Natural killer cell treated with Interleukin-12 subunit alpha and Interleukin-12 subunit beta and Interleukin-15 and Interleukin-18, amount 100 ng/mL, for 72 hours (primary cell): ENCODE results near the gene SSTR5. TPM values are rescaled to one million over a fixed set of nuclear protein-coding genes. Genes with fewer than 3 reads are reported as not detected.

Experiments
- ATAC-seq, 2 donors: fragments of 150-1000 bp; cut with Tn5 transposase in 1 of 2; sonication (Bioruptor Pico), chemical (Tn5 transposase) in 1 of 2; 2 replicates each; pipeline ENCODE4 v1.10.0; 2021
- DNase-seq: peaks from one replicate; pipeline ENCODE4 v3.0.0; 2022; ENCODE audit warnings: low spot score
- H3K27ac Mint-ChIP-seq, 2 donors: 1 replicate in 1 of 2; 2 replicates in 1 of 2; pipeline ENCODE4 v1.8.0; 2022; ENCODE audit warnings: mixed read lengths in 2 of 2, mild to moderate bottlenecking in 1 of 2, moderate library complexity in 1 of 2
- H3K27me3 Mint-ChIP-seq, 2 donors: 1 replicate in 1 of 2; 2 replicates in 1 of 2; pipeline ENCODE4 v1.8.0; 2022; ENCODE audit warnings: mixed read lengths in 2 of 2
- H3K36me3 Mint-ChIP-seq: one replicate; pipeline ENCODE4 v1.8.0; 2022; ENCODE audit warnings: mixed read lengths
- H3K4me1 Mint-ChIP-seq, 2 donors: 1 replicate in 1 of 2; 2 replicates in 1 of 2; pipeline ENCODE4 v1.8.0; 2022; ENCODE audit warnings: low read depth in 2 of 2, mixed read lengths in 2 of 2, mild to moderate bottlenecking in 1 of 2
- H3K4me3 Mint-ChIP-seq: one replicate; pipeline ENCODE4 v1.8.0; 2022; ENCODE audit warnings: mixed read lengths
- H3K9me3 Mint-ChIP-seq: 2 replicates; pipeline ENCODE4 v1.8.0; 2022; ENCODE audit warnings: mixed read lengths
- total RNA-seq, 2 donors: library from RNA; stranded (reverse); gene quantifications; one replicate each; pipeline ENCODE4 v1.2.3, GENCODE V29; 2022

SSTR5 gene
- total RNA-seq, 2 donors from 2014 or later, result not detected

- no peak for DNase-seq
- H3K27ac Mint-ChIP-seq, result no peak overlapping the region
- no peaks in the 10 kb centered on the region for H3K27me3 Mint-ChIP-seq
- peaks cover 3% of the 10 kb centered on the region for H3K9me3 Mint-ChIP-seq
- no peak for ATAC-seq
- H3K4me1 Mint-ChIP-seq, result no peaks in the 10 kb centered on the region
- H3K36me3 Mint-ChIP-seq, result no peaks in the 10 kb centered on the region
- no peak overlapping the region for H3K4me3 Mint-ChIP-seq
Measured at GRCh38 chr16:1054660-1055556, 17.6 kb upstream of the SSTR5 start.

GRCh38 chr16:1055557-1055924, 17.0 kb upstream of the SSTR5 start:
- no peaks in the 10 kb centered on the region for H3K27me3 Mint-ChIP-seq
- H3K4me1 Mint-ChIP-seq, result no peaks in the 10 kb centered on the region
- ATAC-seq, result no peak
- no peak overlapping the region for H3K4me3 Mint-ChIP-seq
- no peak for DNase-seq
- H3K27ac Mint-ChIP-seq, result no peak overlapping the region
- H3K9me3 Mint-ChIP-seq, result peaks cover 3% of the 10 kb centered on the region
- no peaks in the 10 kb centered on the region for H3K36me3 Mint-ChIP-seq

- DNase-seq, result no peak
- peaks cover 3% of the 10 kb centered on the region for H3K9me3 Mint-ChIP-seq
- no peak for ATAC-seq
- no peak overlapping the region for H3K27ac Mint-ChIP-seq
- no peak overlapping the region for H3K4me3 Mint-ChIP-seq
- no peaks in the 10 kb centered on the region for H3K4me1 Mint-ChIP-seq
- no peaks in the 10 kb centered on the region for H3K27me3 Mint-ChIP-seq
- H3K36me3 Mint-ChIP-seq, result no peaks in the 10 kb centered on the region
Measured at GRCh38 chr16:1056196-1056595, 16.4 kb upstream of the SSTR5 start.

- Mint-ChIP-seq H3K4me1 (no peaks in the 10 kb centered on the region), H3K27me3 (no peaks in the 10 kb centered on the region), H3K27ac (no peak overlapping the region), H3K9me3 (peaks cover 3% of the 10 kb centered on the region), H3K4me3 (no peak overlapping the region), H3K36me3 (no peaks in the 10 kb centered on the region)
- ATAC-seq (peak in 1 of 2 donors; percentile 50), DNase-seq (no peak)
Measured at GRCh38 chr16:1057252-1057932, 15.2 kb upstream of the SSTR5 start.

- no peaks in the 10 kb centered on the region for H3K36me3 Mint-ChIP-seq
- H3K9me3 Mint-ChIP-seq, result peaks cover 3% of the 10 kb centered on the region
- no peak overlapping the region for H3K4me3 Mint-ChIP-seq
- no peaks in the 10 kb centered on the region for H3K27me3 Mint-ChIP-seq
- no peak overlapping the region for H3K27ac Mint-ChIP-seq
- no peak for ATAC-seq
- H3K4me1 Mint-ChIP-seq, result no peaks in the 10 kb centered on the region
- no peak for DNase-seq
Measured at GRCh38 chr16:1058216-1058615, 14.3 kb upstream of the SSTR5 start.

- no peak for ATAC-seq
- H3K36me3 Mint-ChIP-seq, result no peaks in the 10 kb centered on the region
- peaks cover 0 to 4% of the 10 kb centered on the region in 2 donors for H3K27me3 Mint-ChIP-seq
- no peak overlapping the region for H3K4me3 Mint-ChIP-seq
- H3K9me3 Mint-ChIP-seq, result peaks cover 3% of the 10 kb centered on the region
- no peaks in the 10 kb centered on the region for H3K4me1 Mint-ChIP-seq
- no peak overlapping the region for H3K27ac Mint-ChIP-seq
- no peak for DNase-seq
Measured at GRCh38 chr16:1059310-1059709, 13.2 kb upstream of the SSTR5 start.

- no peak overlapping the region for H3K27ac Mint-ChIP-seq
- no peak for DNase-seq
Measured at GRCh38 chr16:1060416-1061340, 11.9 kb upstream of the SSTR5 start.

GRCh38 chr16:1061769-1062505, 10.6 kb upstream of the SSTR5 start:
- no peak overlapping the region for H3K4me3 Mint-ChIP-seq
- ATAC-seq (no peak), DNase-seq (no peak)
- peaks cover 3% of the 10 kb centered on the region for H3K9me3 Mint-ChIP-seq
- H3K36me3 Mint-ChIP-seq, result no peaks in the 10 kb centered on the region
- no peaks in the 10 kb centered on the region for H3K4me1 Mint-ChIP-seq
- no peak overlapping the region for H3K27ac Mint-ChIP-seq
- peaks cover 0 to 13% of the 10 kb centered on the region in 2 donors for H3K27me3 Mint-ChIP-seq

More at GRCh38 chr16:1060416-1061340, 11.9 kb upstream of the SSTR5 start:
- H3K36me3 Mint-ChIP-seq, result no peaks in the 10 kb centered on the region
- H3K27me3 Mint-ChIP-seq, result peaks cover 0 to 10% of the 10 kb centered on the region in 2 donors
- no peaks in the 10 kb centered on the region for H3K4me1 Mint-ChIP-seq
- ATAC-seq, result no peak
- H3K4me3 Mint-ChIP-seq, result no peak overlapping the region
- peaks cover 3% of the 10 kb centered on the region for H3K9me3 Mint-ChIP-seq

- Mint-ChIP-seq H3K27me3 (peaks cover 0 to 17% of the 10 kb centered on the region in 2 donors), H3K4me3 (no peak overlapping the region), H3K9me3 (peaks cover 3% of the 10 kb centered on the region), H3K27ac (no peak overlapping the region), H3K36me3 (no peaks in the 10 kb centered on the region), H3K4me1 (peaks cover 5 to 6% of the 10 kb centered on the region in 2 donors)
- ATAC-seq (no peak), DNase-seq (no peak)
Measured at GRCh38 chr16:1062895-1063294, 9.7 kb upstream of the SSTR5 start.

- no peak overlapping the region for H3K4me3 Mint-ChIP-seq
- no peak for ATAC-seq
- peaks cover 0 to 17% of the 10 kb centered on the region in 2 donors for H3K27me3 Mint-ChIP-seq
- peaks cover 3% of the 10 kb centered on the region for H3K9me3 Mint-ChIP-seq
- H3K36me3 Mint-ChIP-seq, result no peaks in the 10 kb centered on the region
- H3K4me1 Mint-ChIP-seq, result peaks cover 5 to 6% of the 10 kb centered on the region in 2 donors
- DNase-seq, result no peak
- H3K27ac Mint-ChIP-seq, result no peak overlapping the region
Measured at GRCh38 chr16:1063728-1064127, 8.8 kb upstream of the SSTR5 start.

GRCh38 chr16:1065469-1066128, 6.9 kb upstream of the SSTR5 start:
- H3K27ac Mint-ChIP-seq, result no peak overlapping the region
- H3K4me3 Mint-ChIP-seq, result no peak overlapping the region
- DNase-seq (no peak), ATAC-seq (no peak)
- peaks cover 5 to 6% of the 10 kb centered on the region in 2 donors for H3K4me1 Mint-ChIP-seq
- H3K9me3 Mint-ChIP-seq, result no peaks in the 10 kb centered on the region
- no peaks in the 10 kb centered on the region for H3K36me3 Mint-ChIP-seq
- H3K27me3 Mint-ChIP-seq, result peaks cover 0 to 20% of the 10 kb centered on the region in 2 donors

- no peak for DNase-seq
- Mint-ChIP-seq H3K36me3 (no peaks in the 10 kb centered on the region), H3K4me1 (peaks cover 5 to 6% of the 10 kb centered on the region in 2 donors), H3K4me3 (no peak overlapping the region), H3K27ac (no peak overlapping the region), H3K27me3 (peaks cover 0 to 20% of the 10 kb centered on the region in 2 donors), H3K9me3 (no peaks in the 10 kb centered on the region)
- no peak for ATAC-seq
Measured at GRCh38 chr16:1066584-1067172, 5.9 kb upstream of the SSTR5 start.
